ENCODE measurements around the gene ANK3. TPM values are rescaled to one million over a fixed set of nuclear protein-coding genes. Genes with fewer than 3 reads are reported as not detected.
A peak's percentile ranks its signal among the peaks of the same experiment; 100 is the strongest.

The ANK3 gene
- total RNA-seq, 1 experiment from 2014 or later = 32.0 TPM

DNA sequence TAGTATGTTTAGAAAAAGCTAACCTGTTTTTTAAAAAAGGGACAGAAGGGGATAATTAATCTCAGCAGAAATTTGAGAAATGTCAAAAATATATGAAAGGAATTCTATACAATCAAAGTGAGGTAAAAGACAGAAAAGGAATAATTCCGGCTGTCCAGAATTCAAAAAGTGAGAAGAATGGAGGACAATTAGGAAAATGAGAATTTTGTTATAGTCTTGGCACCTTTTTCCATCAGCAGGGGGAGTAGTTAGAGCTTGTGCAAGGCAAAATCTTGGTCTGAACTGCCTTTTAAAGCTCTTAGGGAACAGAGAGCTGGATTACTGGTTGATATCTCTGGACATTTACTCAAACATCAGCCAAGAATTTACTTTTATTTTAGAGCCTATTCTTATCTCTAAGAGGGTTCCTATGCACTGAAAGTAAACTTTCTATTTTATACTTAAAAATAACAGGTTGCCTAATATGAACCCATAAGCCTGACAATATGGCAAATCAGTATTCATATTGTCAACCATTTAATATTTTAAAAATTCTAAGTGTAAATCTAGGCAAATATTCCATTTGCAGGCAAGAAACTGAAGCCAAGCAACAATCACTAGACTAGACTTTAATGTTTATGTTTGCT is 185.6 kb downstream of the ANK3 start:
- Histone ChIP-seq H3K27me3 (ENCODE audit: insufficient read depth, low read depth) (no peaks in the 10 kb centered on the region), H3K4me2 (no peak overlapping the region), H3K4me1 (replicated peaks; ENCODE audit: insufficient read depth) (peaks cover 8% of the 10 kb centered on the region), H3K36me3 (ENCODE audit: low read depth) (no peaks in the 10 kb centered on the region), H4K20me1 (ENCODE audit: insufficient read depth) (no peaks in the 10 kb centered on the region), H3F3A (ENCODE audit: insufficient read depth, low read depth) (peaks cover 7% of the 10 kb centered on the region; the same call in 1 of the 2 replicates), H3K27ac (no peak overlapping the region), H3K9me3 (ENCODE audit: insufficient read depth, low read depth) (no peaks in the 10 kb centered on the region), H2AFZ (no peak overlapping the region), H3K9me2 (ENCODE audit: insufficient read depth) (no peaks in the 10 kb centered on the region), H3K4me3 (no peak overlapping the region), H3K79me2 (ENCODE audit: low read depth) (no peaks in the 10 kb centered on the region)
- no TSS peak for BruUV-seq (replicated peaks)
- CTCF ChIA-PET = interaction anchor here (0.7 to 1.7 kb wide), 7 partner anchors 64 to 440 kb away, joined by 3 to 6 read pairs (median 3); no protein-coding TSS in a partner anchor
- POLR2A ChIA-PET (ENCODE audit: unreplicated experiment) = interaction anchor here (0.6 kb wide), 1 partner anchor 29 kb away, joined by 3 read pairs; no protein-coding TSS in a partner anchor
- intact Hi-C loops (cut with micrococcal nuclease; ENCODE audit: unreplicated experiment) = loop anchor here (1.0 to 10.0 kb wide), 3 partner anchors 63 to 441 kb away; no protein-coding TSS in a partner anchor
- no peak for TF ChIP-seq EZH2 (IDR thresholded peaks at IDR 0.05; ENCODE audit: low read depth)
- TF ChIP-seq, protein P1, sequence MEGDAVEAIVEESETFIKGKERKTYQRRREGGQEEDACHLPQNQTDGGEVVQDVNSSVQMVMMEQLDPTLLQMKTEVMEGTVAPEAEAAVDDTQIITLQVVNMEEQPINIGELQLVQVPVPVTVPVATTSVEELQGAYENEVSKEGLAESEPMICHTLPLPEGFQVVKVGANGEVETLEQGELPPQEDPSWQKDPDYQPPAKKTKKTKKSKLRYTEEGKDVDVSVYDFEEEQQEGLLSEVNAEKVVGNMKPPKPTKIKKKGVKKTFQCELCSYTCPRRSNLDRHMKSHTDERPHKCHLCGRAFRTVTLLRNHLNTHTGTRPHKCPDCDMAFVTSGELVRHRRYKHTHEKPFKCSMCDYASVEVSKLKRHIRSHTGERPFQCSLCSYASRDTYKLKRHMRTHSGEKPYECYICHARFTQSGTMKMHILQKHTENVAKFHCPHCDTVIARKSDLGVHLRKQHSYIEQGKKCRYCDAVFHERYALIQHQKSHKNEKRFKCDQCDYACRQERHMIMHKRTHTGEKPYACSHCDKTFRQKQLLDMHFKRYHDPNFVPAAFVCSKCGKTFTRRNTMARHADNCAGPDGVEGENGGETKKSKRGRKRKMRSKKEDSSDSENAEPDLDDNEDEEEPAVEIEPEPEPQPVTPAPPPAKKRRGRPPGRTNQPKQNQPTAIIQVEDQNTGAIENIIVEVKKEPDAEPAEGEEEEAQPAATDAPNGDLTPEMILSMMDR (conservative IDR thresholded peaks at IDR 0.05) = peak; percentile 76
- DNase-seq = peak in 1 of 2 experiments; percentile 35

DNA sequence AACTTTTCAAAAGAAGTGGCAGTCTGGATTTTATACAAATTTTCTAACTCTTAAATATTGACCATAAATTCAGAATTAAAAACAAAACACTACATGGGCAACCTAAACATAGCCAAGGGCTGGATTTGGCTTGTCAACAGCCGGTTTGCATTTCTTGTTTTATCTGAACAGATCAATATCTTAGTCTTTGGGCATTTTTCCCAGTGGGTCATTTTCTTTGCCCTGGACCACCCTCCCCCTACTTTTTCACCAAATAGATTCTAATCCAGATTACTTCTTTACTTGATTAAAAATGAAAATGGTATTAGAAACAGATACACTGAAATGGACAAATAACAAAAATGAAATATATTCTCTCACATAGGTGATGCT is 189.0 kb downstream of the ANK3 start:
- peaks cover 5% of the 10 kb centered on the region; the same call in 1 of the 2 replicates for H3F3A ChIP-seq (ENCODE audit: insufficient read depth, low read depth)
- H3K27ac ChIP-seq = no peak overlapping the region
- no peaks in the 10 kb centered on the region for H4K20me1 ChIP-seq (ENCODE audit: insufficient read depth)
- H3K79me2 ChIP-seq (ENCODE audit: low read depth) = no peaks in the 10 kb centered on the region
- intact Hi-C loops (cut with micrococcal nuclease; ENCODE audit: unreplicated experiment) = loop anchor here (10.0 kb wide), 1 partner anchor 444 kb away; no protein-coding TSS in a partner anchor
- no peaks in the 10 kb centered on the region; the same call in 1 of the 2 replicates for H3K9me3 ChIP-seq (ENCODE audit: insufficient read depth, low read depth)
- ChIA-PET POLR2A (ENCODE audit: unreplicated experiment) (no interaction called here), CTCF (interaction anchor here (0.5 kb wide), 1 partner anchor 100 kb away, joined by 10 read pairs; no protein-coding TSS in a partner anchor)
- no TSS peak for BruUV-seq (replicated peaks)
- H3K27me3 ChIP-seq (ENCODE audit: insufficient read depth, low read depth) = no peaks in the 10 kb centered on the region
- no peak for DNase-seq
- no peaks in the 10 kb centered on the region for H3K9me2 ChIP-seq (ENCODE audit: insufficient read depth)
- no peak for TF ChIP-seq EZH2 (IDR thresholded peaks at IDR 0.05; ENCODE audit: low read depth)
- TF ChIP-seq, protein P1 (conservative IDR thresholded peaks at IDR 0.05) = no peak
- H3K4me3 ChIP-seq = no peak overlapping the region
- peaks cover 3% of the 10 kb centered on the region for H3K4me1 ChIP-seq (replicated peaks; ENCODE audit: insufficient read depth)
- no peak overlapping the region for H2AFZ ChIP-seq
- H3K4me2 ChIP-seq = no peak overlapping the region
- H3K36me3 ChIP-seq (ENCODE audit: low read depth) = no peaks in the 10 kb centered on the region

DNA sequence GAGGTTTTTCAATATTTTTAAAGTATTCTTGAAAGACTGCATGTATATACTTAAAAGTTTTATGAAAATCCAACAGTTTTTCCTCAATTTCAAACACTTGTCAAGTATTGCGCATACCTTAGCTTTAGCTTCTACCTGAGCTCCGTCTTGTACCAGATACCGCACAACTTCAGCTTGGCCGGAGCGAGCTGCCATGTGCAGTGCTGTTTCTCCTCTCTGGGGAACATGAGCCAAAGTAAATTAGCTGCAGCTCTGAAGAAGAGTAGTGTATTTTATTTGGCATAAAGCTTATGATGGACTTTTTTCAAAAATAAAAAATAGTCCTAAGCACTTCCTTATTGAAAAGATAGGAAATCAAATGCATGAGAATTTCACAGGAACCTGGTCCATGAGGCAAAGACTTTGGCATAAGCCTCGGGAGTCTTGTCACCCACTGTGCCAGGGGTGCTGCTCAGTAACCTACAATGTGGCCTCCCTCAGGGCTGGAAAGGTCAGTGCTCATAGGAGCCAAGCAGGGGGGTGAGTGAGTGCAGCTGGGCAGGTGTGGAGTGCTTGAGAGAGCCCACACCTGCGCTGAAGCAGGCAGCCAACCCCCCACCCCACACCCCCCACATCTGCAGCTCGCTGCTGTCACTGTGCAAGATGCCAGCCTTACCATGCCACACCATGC is 189.5 kb downstream of the ANK3 start:
- BruUV-seq (replicated peaks) = no TSS peak
- H4K20me1 ChIP-seq (ENCODE audit: insufficient read depth) = no peaks in the 10 kb centered on the region
- no peaks in the 10 kb centered on the region for H3K36me3 ChIP-seq (ENCODE audit: low read depth)
- peaks cover under 1% of the 10 kb centered on the region; the same call in 1 of the 2 replicates for H3F3A ChIP-seq (ENCODE audit: insufficient read depth, low read depth)
- no peak overlapping the region for H2AFZ ChIP-seq
- H3K79me2 ChIP-seq (ENCODE audit: low read depth) = no peaks in the 10 kb centered on the region
- CTCF ChIA-PET = no interaction called here
- TF ChIP-seq, protein P1 (conservative IDR thresholded peaks at IDR 0.05) = no peak
- no peak for TF ChIP-seq EZH2 (IDR thresholded peaks at IDR 0.05; ENCODE audit: low read depth)
- no peaks in the 10 kb centered on the region for H3K4me1 ChIP-seq (replicated peaks; ENCODE audit: insufficient read depth)
- DNase-seq = no peak
- intact Hi-C loops (cut with micrococcal nuclease; ENCODE audit: unreplicated experiment) = loop anchor here (10.0 kb wide), 1 partner anchor 445 kb away; no protein-coding TSS in a partner anchor
- no peaks in the 10 kb centered on the region for H3K27me3 ChIP-seq (ENCODE audit: insufficient read depth, low read depth)
- H3K4me2 ChIP-seq = no peak overlapping the region
- no peak overlapping the region for H3K4me3 ChIP-seq
- POLR2A ChIA-PET (ENCODE audit: unreplicated experiment) = no interaction called here
- H3K9me3 ChIP-seq (ENCODE audit: insufficient read depth, low read depth) = no peaks in the 10 kb centered on the region; the same call in 1 of the 2 replicates
- no peaks in the 10 kb centered on the region for H3K9me2 ChIP-seq (ENCODE audit: insufficient read depth)
- no peak overlapping the region for H3K27ac ChIP-seq
